Left ventricle myocardium inferior (tissue), 1 donor: Measurements from ENCODE around the gene CACNA2D2. TPM values are rescaled to one million over a fixed set of nuclear protein-coding genes. Genes with fewer than 3 reads are reported as not detected.

Source experiments
- DNase-seq: peaks from one replicate; pipeline ENCODE4 v3.0.0-alpha.2; 2020
- H3K27ac ChIP-seq: fragments of 200-600 bp; replicated peaks from 2 replicates; pipeline ENCODE4 v1.8.0; 2021
- H3K27me3 ChIP-seq: fragments of 200-600 bp; 2 replicates; pipeline ENCODE4 v1.8.0; 2021; ENCODE audit warnings: low read depth
- H3K36me3 ChIP-seq: fragments of 200-600 bp; 2 replicates; pipeline ENCODE4 v1.8.0; 2021
- H3K4me1 ChIP-seq: fragments of 200-600 bp; 2 replicates; pipeline ENCODE4 v1.8.0; 2021
- H3K4me3 ChIP-seq: fragments of 200-600 bp; 2 replicates; pipeline ENCODE4 v1.8.0; 2021; ENCODE audit warnings: mild to moderate bottlenecking, moderate library complexity
- H3K9me3 ChIP-seq: fragments of 200-600 bp; replicated peaks from 2 replicates; pipeline ENCODE4 v1.8.0; 2021
- CTCF ChIP-seq: fragments of 200-600 bp; IDR thresholded peaks from 2 replicates; pipeline ENCODE4 v1.8.0; 2021; ENCODE audit warnings: antibody characterized with exemption, mild to moderate bottlenecking, borderline replicate concordance
- intact Hi-C: fragments of 100-400 bp; cut with micrococcal nuclease; formaldehyde crosslinking; loops from one replicate; pipeline ENCODE4 v1.11.0; 2022
- total RNA-seq: library from RNA; stranded (reverse); fragmentation: NEBNext Ultra II Directional; extraction: Animal tissue kit (Norgen Biotek cat#: 25700); gene quantifications from one replicate; pipeline ENCODE4 v1.2.1, GENCODE V29; 2021
- donor health status: DM: no; HTN: yes; CAD: no; lungs with severe emphysema.

The CACNA2D2 gene
- total RNA-seq, 1 donor from 2014 or later = 2.3 TPM

- H3K27me3 ChIP-seq = no peaks in the 10 kb centered on the region
- no peak for DNase-seq
- no peak overlapping the region for H3K4me3 ChIP-seq
- no peak for TF ChIP-seq CTCF
- H3K27ac ChIP-seq = no peak overlapping the region
- H3K4me1 ChIP-seq = peaks cover 85% of the 10 kb centered on the region
- H3K36me3 ChIP-seq = peaks cover 55% of the 10 kb centered on the region
- intact Hi-C loops = no loop called here
- H3K9me3 ChIP-seq = no peaks in the 10 kb centered on the region
These were observed 150.0 kb downstream of the CACNA2D2 start for GRCh38 chr3:50353245-50354004.

DNA sequence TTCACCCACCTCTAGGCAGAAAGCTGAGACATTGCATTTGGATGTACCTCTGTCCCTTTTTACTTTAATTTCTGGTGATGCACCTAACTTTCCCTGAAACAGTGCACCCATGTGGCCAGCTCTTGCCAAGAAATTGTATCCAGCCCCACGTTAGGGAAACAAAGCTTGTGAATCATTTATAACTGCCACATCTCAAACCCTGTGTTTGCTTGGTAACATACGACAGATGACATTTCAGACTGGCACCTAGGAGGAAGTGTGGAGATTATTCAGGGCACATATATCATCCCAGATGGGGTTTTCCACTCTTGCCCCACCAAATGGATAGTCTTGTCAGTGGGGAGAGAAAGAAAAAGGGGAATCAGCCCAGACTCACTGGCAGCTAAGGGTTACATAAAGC lies 150.7 kb downstream of the CACNA2D2 start:
- no peak overlapping the region for H3K4me3 ChIP-seq
- peaks cover 78% of the 10 kb centered on the region for H3K4me1 ChIP-seq
- TF ChIP-seq CTCF = no peak
- no peak overlapping the region for H3K27ac ChIP-seq
- intact Hi-C loops = no loop called here
- no peaks in the 10 kb centered on the region for H3K9me3 ChIP-seq
- no peaks in the 10 kb centered on the region for H3K27me3 ChIP-seq
- DNase-seq = no peak
- H3K36me3 ChIP-seq = peaks cover 60% of the 10 kb centered on the region

GRCh38 chr3:50351323-50351697 lies 152.1 kb downstream of the CACNA2D2 start:
- peaks cover 52% of the 10 kb centered on the region for H3K36me3 ChIP-seq
- no peaks in the 10 kb centered on the region for H3K9me3 ChIP-seq
- intact Hi-C loops = no loop called here
- H3K27me3 ChIP-seq = no peaks in the 10 kb centered on the region
- no peak for TF ChIP-seq CTCF
- DNase-seq = no peak
- H3K4me3 ChIP-seq = peak overlapping the region; percentile 80
- peaks cover 67% of the 10 kb centered on the region for H3K4me1 ChIP-seq
- H3K27ac ChIP-seq = peak overlapping the region; percentile 96

GRCh38 chr3:50350527-50351322 lies 152.7 kb downstream of the CACNA2D2 start, which contains the start of the genes CYB561D2 and NPRL2:
Gene CYB561D2, plus strand, starts transcription at chr3:50350862. Its CDS starts 572 bp downstream, at chr3:50351434.
Gene NPRL2, minus strand, starts transcription at chr3:50350775. Its CDS starts 123 bp downstream, at chr3:50350652.
- Histone ChIP-seq H3K4me1 (peaks cover 66% of the 10 kb centered on the region), H3K27ac (peak within 1 kb of the TSS; percentile 96), H3K9me3 (no peaks in the 10 kb centered on the region), H3K4me3 (peak within 1 kb of the TSS; percentile 80), H3K27me3 (no peaks in the 10 kb centered on the region), H3K36me3 (peaks cover 47% of the 10 kb centered on the region)
- TF ChIP-seq CTCF = no peak
- DNase-seq = peak; percentile 98
- intact Hi-C loops = no loop called here

- H3K27me3 ChIP-seq = no peaks in the 10 kb centered on the region
- H3K4me1 ChIP-seq = peaks cover 66% of the 10 kb centered on the region
- peaks cover 41% of the 10 kb centered on the region for H3K36me3 ChIP-seq
- H3K9me3 ChIP-seq = no peaks in the 10 kb centered on the region
- no peak for DNase-seq
- intact Hi-C loops = no loop called here
- no peak for TF ChIP-seq CTCF
- H3K27ac ChIP-seq = peak overlapping the region; percentile 96
- peak overlapping the region; percentile 80 for H3K4me3 ChIP-seq
These were observed 153.3 kb downstream of the CACNA2D2 start for GRCh38 chr3:50350213-50350526.
